NCI-H146 treated with DMSO at 0.1 percent for 48 hours (cell line): ENCODE data around the gene NARS2.
A peak's percentile ranks its signal among the peaks of the same experiment; 100 is the strongest.
"Not testable (repeated sequence)": the region's sequence is repeated elsewhere in the genome, so short reads cannot be mapped to it uniquely, and the experiment has no call there.

Experiments used
- DNase-seq: peaks from one replicate; lab custom pipeline; 2025; ENCODE audit not compliant: unreplicated experiment; lab: John Stamatoyannopoulos, UW

The NARS2 gene

GRCh38 chr11:78547931-78548705 is 26.5 kb downstream of the NARS2 start:
- DNase-seq: no peak

GRCh38 chr11:78542007-78542406 is 32.7 kb downstream of the NARS2 start:
- no peak for DNase-seq

- DNase-seq: no peak
These were observed 33.1 kb downstream of the NARS2 start for GRCh38 chr11:78541537-78541936.

- no peak for DNase-seq
These were observed 34.4 kb downstream of the NARS2 start for GRCh38 chr11:78540256-78540655.

- no peak for DNase-seq
These were observed 35.2 kb downstream of the NARS2 start for GRCh38 chr11:78539506-78539905.

GRCh38 chr11:78536933-78537332 is 37.7 kb downstream of the NARS2 start:
- DNase-seq: no peak

GRCh38 chr11:78535920-78536319 is 38.7 kb downstream of the NARS2 start:
- no peak for DNase-seq

GRCh38 chr11:78535027-78535426 is 39.6 kb downstream of the NARS2 start:
- no peak for DNase-seq

GRCh38 chr11:78533399-78533798 is 41.3 kb downstream of the NARS2 start:
- no peak for DNase-seq

GRCh38 chr11:78532991-78533390 is 41.7 kb downstream of the NARS2 start:
- DNase-seq: no peak

GRCh38 chr11:78526497-78527146 is 48.0 kb downstream of the NARS2 start:
- no peak for DNase-seq

GRCh38 chr11:78525720-78526119 is 48.9 kb downstream of the NARS2 start:
- DNase-seq: no peak

- DNase-seq: no peak
These were observed 54.4 kb downstream of the NARS2 start for GRCh38 chr11:78520230-78520629.

- DNase-seq: peak; percentile 43
These were observed 58.4 kb downstream of the NARS2 start for GRCh38 chr11:78516281-78516680.

- peak; percentile 18 for DNase-seq
These were observed 59.7 kb downstream of the NARS2 start for GRCh38 chr11:78514922-78515502.

- not testable (repeated sequence) for DNase-seq
These were observed 61.6 kb downstream of the NARS2 start for GRCh38 chr11:78513085-78513484.

- DNase-seq: no peak
These were observed 64.1 kb downstream of the NARS2 start for GRCh38 chr11:78510597-78510996.

GRCh38 chr11:78510025-78510596 is 64.6 kb downstream of the NARS2 start:
- no peak for DNase-seq

- DNase-seq: no peak
These were observed 70.0 kb downstream of the NARS2 start for GRCh38 chr11:78504708-78505107.

GRCh38 chr11:78504181-78504580 is 70.5 kb downstream of the NARS2 start:
- DNase-seq: no peak

- no peak for DNase-seq
These were observed 74.7 kb downstream of the NARS2 start for GRCh38 chr11:78499971-78500370.

GRCh38 chr11:78497293-78497692 is 77.4 kb downstream of the NARS2 start:
- no peak for DNase-seq
